ENCODE measurements around the gene CIB1. TPM values are rescaled to one million over a fixed set of nuclear protein-coding genes. Genes with fewer than 3 reads are reported as not detected.

CIB1 gene
- total RNA-seq, 3 donors from 2014 or later: 30.2 to 61.3 (median 49.5) TPM

- Histone ChIP-seq H3K9me3 (no peaks in the 10 kb centered on the region), H3K4me3 (no peak overlapping the region), H3K27me3 (no peaks in the 10 kb centered on the region), H3K4me1 (no peaks in the 10 kb centered on the region), H3K36me3 (no peaks in the 10 kb centered on the region), H3K27ac (no peak overlapping the region)
- intact Hi-C loops (cut with DNase I; ENCODE audit: low total_unique reads): no loop called here
- DNase-seq (ENCODE audit: low spot score in 2 of 2): no peak
- TF ChIP-seq CTCF (IDR thresholded peaks at IDR 0.05): no peak
- TF ChIP-seq POLR2A (IDR thresholded peaks at IDR 0.05): no peak
- TF ChIP-seq POLR2AphosphoS5 (IDR thresholded peaks at IDR 0.05): no peak
Measured at GRCh38 chr15:90240856-90241255, 7.1 kb upstream of the CIB1 start.

DNA sequence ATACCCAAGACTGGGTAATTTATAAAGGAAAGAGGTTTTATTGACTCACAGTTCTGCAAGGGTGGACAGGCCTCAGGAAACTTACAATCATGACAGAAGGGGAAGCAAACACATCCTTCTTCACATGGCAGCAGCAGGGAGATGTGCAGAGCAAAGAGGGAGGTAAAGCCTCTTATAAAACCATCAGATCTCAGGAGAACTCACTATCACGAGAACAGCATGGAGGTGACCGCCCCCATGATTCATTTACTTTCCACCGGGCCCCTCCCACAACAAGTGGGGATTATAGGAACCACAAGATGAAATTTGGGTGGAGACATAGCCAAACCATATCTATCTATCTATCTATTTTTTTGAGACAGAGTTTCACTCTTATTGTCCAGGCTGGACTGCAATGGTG, 5.6 kb upstream of the CIB1 start:
- no peak for DNase-seq (ENCODE audit: low spot score in 2 of 2)
- Histone ChIP-seq H3K27ac (no peak overlapping the region), H3K4me3 (no peak overlapping the region), H3K36me3 (no peaks in the 10 kb centered on the region), H3K9me3 (no peaks in the 10 kb centered on the region), H3K4me1 (peaks cover 0 to 6% of the 10 kb centered on the region in 2 donors), H3K27me3 (no peaks in the 10 kb centered on the region)
- intact Hi-C loops (cut with DNase I; ENCODE audit: low total_unique reads): no loop called here
- no peak for TF ChIP-seq POLR2A (IDR thresholded peaks at IDR 0.05)
- TF ChIP-seq CTCF (IDR thresholded peaks at IDR 0.05): no peak
- TF ChIP-seq POLR2AphosphoS5 (IDR thresholded peaks at IDR 0.05): no peak

DNA sequence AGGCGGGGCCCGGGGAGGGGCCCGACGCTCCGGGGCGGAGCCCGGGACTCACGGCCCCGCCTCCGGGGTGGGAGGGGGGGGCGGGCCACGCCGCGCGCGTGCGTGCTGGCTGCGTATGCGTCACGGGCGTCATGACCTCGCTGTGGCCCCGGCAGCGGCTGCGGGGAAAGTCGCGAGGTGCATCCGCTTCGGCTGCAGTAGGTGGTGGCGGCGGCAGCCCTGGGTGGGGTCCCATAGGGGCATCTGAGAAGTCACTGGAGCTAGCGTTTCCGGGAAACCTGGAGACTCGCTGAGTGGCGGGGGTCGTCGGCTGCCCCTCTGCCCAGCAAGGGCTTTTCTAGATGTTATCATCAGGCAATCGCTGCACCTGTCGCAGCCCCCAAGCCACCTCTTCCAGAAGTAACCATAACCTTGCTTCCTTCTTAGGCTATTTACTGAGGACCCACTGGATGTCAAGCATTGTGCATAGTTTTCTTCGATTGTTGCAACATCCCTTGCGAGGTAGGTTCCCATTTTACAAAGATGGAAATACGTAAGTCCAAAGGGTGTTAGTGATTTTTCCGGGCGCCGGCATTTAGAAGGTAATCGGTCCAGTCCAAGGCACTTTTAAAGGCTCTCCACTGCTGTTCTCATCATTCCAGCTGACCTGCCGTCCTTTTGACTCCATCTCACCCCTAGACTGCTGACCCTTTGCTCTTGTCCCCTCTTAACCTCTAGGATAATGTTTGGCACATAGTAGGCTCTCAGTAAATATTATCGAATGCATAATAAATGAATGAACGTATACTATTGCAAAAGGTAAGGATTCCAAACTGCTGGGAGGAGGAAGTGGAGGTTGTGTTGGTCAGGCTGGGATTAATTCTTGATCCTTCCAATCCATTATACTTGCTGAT, 601 bp upstream of the CIB1 start, which contains the start of gene GDPGP1:
Gene GDPGP1 (plus strand): TSS at position 114 of the 893 bp plus-strand sequence. CDS start 6,700 bp downstream, outside the sequence.
- peak within 1 kb of the TSS; percentile 71 to 94 (median 89) for H3K4me3 ChIP-seq
- no peaks in the 10 kb centered on the region for H3K9me3 ChIP-seq
- H3K27me3 ChIP-seq: no peaks in the 10 kb centered on the region
- peak within 1 kb of the TSS; percentile 86 to 96 for H3K27ac ChIP-seq
- no peak for DNase-seq (ENCODE audit: low spot score in 2 of 2)
- H3K36me3 ChIP-seq: no peaks in the 10 kb centered on the region
- intact Hi-C loops (cut with DNase I; ENCODE audit: low total_unique reads): no loop called here
- no peak for TF ChIP-seq POLR2A (IDR thresholded peaks at IDR 0.05)
- TF ChIP-seq POLR2AphosphoS5 (IDR thresholded peaks at IDR 0.05): peak in 1 of 3 donors; percentile 34
- H3K4me1 ChIP-seq: peaks cover 0 to 6% of the 10 kb centered on the region in 2 donors

GRCh38 chr15:90232941-90233386, 777 bp downstream of the CIB1 start:
- Histone ChIP-seq H3K27me3 (no peaks in the 10 kb centered on the region), H3K27ac (peak overlapping the region; percentile 86 to 96), H3K4me3 (peak overlapping the region; percentile 71 to 94 (median 89)), H3K9me3 (no peaks in the 10 kb centered on the region), H3K36me3 (no peaks in the 10 kb centered on the region), H3K4me1 (peaks cover 0 to 6% of the 10 kb centered on the region in 2 donors)
- no peak for DNase-seq (ENCODE audit: low spot score in 2 of 2)
- peak in 1 of 3 donors; percentile 63 for TF ChIP-seq CTCF (IDR thresholded peaks at IDR 0.05)
- no peak for TF ChIP-seq POLR2AphosphoS5 (IDR thresholded peaks at IDR 0.05)
- intact Hi-C loops (cut with DNase I; ENCODE audit: low total_unique reads): no loop called here

GRCh38 chr15:90232196-90232595, 1.5 kb downstream of the CIB1 start:
- Histone ChIP-seq H3K27me3 (no peaks in the 10 kb centered on the region), H3K4me1 (peaks cover 0 to 6% of the 10 kb centered on the region in 2 donors), H3K9me3 (no peaks in the 10 kb centered on the region), H3K36me3 (no peaks in the 10 kb centered on the region), H3K27ac (peak overlapping the region; percentile 86 to 96), H3K4me3 (peak overlapping the region in 1 of 3 donors; percentile 94)
- intact Hi-C loops (cut with DNase I; ENCODE audit: low total_unique reads): no loop called here
- TF ChIP-seq POLR2A (IDR thresholded peaks at IDR 0.05): no peak
- TF ChIP-seq POLR2AphosphoS5 (IDR thresholded peaks at IDR 0.05): no peak
- no peak for TF ChIP-seq CTCF (IDR thresholded peaks at IDR 0.05)
- DNase-seq (ENCODE audit: low spot score in 2 of 2): no peak

Measured in breast epithelium (tissue), 4 donors.